ENCODE results near the gene TMEM238.
"Not testable (repeated sequence)": the region's sequence is repeated elsewhere in the genome, so short reads cannot be mapped to it uniquely, and the experiment has no call there.

Gene TMEM238, protein sequence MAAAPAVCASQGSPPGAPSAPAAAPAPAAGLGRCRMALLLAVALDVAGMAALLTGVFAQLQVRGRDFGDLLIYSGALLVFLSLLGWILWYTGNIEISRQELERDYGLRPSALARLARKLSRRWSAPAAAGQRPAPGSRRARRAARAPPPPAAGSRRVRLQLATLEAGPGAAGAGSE

DNA sequence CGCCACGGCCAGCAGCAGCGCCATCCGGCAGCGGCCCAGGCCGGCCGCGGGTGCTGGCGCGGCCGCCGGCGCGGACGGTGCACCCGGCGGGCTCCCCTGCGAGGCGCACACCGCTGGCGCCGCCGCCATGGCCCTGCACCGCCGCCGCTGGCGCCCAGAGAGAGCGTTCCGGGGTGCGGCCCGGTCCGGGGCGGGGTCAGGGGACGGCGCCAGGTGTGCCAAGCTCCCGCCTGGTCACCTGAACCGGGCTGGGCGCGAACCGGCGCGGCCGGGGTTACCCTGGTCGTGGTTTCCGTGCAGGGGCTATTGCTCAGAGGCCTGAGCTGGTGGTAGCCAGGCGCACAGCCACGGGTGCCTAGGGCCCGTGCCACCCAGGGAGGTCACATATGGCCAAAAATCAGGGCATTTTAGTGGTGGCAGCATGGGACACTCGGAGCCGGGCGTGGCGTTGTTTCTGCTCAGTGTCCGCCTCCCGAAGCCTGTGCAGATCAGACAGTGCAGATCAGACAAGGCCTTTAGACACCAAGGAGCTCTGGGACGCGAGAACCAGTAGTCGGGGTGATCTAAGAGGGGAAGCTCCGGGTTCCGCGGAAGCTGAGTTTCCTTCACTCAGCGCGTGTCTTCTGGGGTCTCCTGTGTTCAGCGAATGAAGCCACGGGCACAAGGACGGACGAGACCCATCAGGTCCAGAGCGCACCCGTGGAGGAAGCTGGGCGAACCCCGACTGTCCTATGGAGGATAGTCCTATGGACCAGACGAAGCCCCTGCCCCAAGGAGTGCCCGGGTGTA, at the start of gene TMEM238:
TSS of gene TMEM238 (minus strand) at position 162 of the 789 bp plus-strand sequence. CDS start at position 129, 33 bp downstream.
- DNase-seq (ENCODE audit: low read depth): no peak

- no peak for DNase-seq (ENCODE audit: low read depth)
Observed at GRCh38 chr19:55433292-55433691, 49.2 kb upstream of the TMEM238 start.

DNA sequence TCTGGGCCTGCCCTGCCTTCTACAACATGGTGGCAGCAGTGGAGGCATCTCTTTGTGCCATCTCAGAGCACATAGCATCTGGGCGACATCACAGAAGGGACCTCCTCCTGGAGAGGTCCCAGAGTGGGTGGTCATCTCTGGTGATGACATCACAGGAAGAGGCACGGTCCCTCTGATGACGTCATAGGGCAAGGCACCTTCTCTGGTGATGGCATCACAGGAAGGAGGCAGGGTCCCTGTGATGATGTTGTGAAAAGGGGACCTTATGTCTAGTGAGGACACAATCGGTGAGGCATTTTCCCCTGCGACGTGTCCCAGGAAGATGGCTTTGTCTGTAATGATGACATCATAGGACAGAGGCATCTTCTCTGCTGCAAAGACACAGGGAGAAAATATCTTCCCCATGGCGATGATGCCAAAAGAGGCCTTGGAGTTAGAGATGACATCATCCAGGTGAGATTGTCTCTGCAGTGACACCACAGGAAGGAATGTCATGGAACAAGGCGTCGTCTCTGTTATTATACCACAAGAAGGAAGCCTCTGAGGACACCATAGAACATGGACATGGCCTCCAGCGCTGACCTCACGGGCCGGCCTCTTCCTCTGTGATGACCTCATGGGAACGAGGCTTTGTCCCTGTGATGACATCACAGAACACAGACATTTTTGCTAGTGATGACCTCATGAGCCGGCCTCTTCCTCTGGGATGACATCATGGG, 48.3 kb upstream of the TMEM238 start:
- DNase-seq (ENCODE audit: low read depth): no peak

GRCh38 chr19:55431183-55431582, 47.1 kb upstream of the TMEM238 start:
- no peak for DNase-seq (ENCODE audit: low read depth)

GRCh38 chr19:55426042-55426441, 42.0 kb upstream of the TMEM238 start:
- no peak for DNase-seq (ENCODE audit: low read depth)

- DNase-seq (ENCODE audit: low read depth): no peak
Observed at GRCh38 chr19:55424518-55424917, 40.4 kb upstream of the TMEM238 start.

- no peak for DNase-seq (ENCODE audit: low read depth)
Observed at GRCh38 chr19:55423225-55424005, 39.3 kb upstream of the TMEM238 start.

DNA sequence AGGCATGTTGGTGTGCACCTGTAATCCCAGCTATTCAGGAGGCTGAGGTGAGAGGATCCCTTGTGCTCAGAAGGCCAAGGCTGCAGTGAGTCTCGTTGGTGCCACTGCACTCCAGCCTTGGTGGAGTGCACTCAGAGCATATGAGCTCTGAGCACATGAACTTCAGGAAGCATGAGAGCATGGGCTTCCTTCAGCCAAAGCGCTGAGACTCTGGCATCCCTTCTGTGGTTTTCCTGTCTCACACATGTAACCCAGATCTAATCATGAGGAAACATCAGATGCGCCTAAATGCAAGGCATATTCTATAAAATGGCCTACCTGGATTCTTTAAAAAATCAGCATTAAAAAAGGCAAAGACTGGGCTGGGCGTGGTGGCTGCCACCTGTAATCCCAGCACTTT, 37.2 kb upstream of the TMEM238 start:
- not testable (repeated sequence) for DNase-seq (ENCODE audit: low read depth)

DNA sequence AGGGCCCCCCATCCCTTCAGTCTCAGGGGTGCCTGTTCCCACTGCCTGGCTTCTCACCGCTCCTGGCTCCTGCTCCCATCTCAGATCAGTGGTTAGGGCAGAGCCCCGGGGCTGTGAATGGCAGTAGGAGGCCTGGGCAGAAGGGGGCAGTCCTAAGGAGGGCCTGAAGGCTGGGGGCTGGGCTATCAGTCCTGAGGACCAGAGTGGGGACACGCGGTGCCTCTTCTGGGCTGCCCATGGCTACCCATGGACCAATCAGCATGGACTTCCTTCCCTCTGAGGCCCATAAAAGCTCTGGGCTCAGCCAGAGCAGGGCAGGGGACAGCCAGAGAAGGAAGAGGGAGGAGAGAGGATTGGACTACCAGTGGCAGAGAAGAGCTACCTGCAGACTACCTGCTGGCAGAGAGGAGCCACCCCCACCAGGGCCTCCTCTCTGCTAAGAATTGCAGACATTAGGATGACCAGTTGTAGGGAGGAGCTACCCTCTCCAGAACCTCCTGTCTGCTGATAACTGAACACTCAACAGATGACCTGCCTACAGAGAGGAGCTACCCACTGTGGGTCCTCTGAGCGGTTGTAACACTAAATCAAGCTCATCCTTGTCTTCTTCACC, 35.6 kb upstream of the TMEM238 start:
- no peak for DNase-seq (ENCODE audit: low read depth)

GRCh38 chr19:55419103-55419502, 35.0 kb upstream of the TMEM238 start:
- DNase-seq (ENCODE audit: low read depth): no peak

DNA sequence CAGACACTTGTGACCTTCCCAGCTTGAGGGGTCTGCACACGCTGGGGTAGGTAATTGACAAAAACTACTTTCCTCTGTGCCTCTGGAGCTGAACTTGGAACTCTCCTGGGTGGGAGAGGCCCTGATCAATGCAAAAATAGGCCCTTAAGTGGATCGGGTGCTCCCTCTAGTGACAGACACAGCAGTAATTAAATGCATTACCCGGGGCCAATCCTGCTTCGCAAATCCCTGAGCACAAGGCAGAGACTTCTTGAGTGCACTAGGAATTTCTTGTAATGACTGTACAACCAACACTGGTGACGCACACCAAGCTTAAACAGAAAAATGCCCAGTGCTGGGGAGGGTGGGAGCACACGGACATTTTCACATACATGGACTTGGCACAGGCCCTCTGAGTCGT, 34.1 kb upstream of the TMEM238 start:
- DNase-seq (ENCODE audit: low read depth): peak; percentile 44

- DNase-seq (ENCODE audit: low read depth): no peak
Observed at GRCh38 chr19:55410168-55410567, 26.1 kb upstream of the TMEM238 start.

DNA sequence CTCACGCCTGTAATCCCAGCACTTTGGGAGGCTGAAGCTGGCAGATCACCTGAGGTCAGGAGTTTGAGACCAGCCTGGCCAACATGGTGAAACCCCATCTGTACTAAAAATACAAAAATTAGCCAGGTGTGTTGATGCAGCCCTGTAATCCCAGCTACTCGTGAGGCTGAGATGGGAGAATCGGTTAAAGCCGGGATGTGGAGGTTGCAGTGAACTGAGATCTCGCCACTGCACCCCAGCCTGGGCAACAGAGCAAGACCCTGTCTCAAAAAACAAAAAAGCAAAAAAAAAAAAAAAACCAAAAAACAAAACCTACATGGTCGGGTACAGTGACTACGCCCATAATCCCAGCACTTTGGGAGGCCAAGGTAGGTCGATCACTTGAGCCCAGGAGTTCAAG, 25.1 kb upstream of the TMEM238 start:
- DNase-seq (ENCODE audit: low read depth): not testable (repeated sequence)

DNA sequence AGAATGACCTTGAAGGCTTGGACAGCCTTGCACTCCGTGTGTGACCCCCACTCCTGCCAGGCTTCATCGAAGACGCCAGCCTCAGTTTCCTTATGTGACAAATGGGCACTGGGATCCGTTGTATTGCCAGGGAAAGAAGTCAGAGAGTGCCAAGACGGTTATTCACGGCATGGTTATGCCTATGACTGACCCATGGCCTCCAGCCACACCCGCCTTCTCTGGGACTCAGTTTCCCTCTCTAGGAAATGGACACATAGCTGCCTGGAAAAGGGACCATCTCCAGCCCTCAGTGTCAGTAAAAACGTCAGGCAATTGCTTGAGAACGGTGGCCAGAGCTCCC, 24.4 kb upstream of the TMEM238 start:
- no peak for DNase-seq (ENCODE audit: low read depth)

DNA sequence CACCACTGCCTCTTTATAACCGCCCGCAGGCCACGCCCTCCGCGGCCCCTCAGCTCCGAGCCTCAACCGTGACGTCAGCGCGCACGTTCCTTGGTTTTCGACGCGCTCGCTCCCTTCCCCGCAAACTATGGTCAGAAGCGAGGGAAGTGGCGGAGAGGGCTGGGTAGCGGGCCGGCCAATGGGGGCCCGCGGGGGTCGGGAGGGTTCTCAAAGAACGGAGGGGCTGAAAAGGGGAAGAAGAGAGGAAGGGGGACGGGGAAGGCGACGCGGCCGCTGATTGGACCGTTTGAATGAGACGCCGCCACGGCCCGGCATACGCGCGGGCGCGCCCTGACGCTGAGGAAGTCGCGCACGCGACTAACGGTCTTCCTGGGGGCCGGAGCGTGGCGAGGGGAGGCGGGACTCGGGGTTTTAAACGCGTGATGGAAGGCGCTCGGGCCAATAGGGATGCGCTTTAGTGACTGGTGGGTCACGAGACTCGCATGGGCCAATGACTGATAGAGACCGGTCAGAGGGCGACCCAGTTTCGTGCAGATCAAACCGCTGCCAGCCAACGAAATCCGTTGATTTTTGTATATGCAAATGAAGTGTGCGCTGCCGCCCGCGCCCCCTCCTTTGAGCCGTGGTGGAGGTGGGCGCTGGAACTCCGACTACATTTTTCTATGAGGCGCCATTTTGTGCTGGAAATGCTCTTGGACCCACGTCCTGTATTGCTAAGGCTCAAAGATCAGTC, 23.9 kb upstream of the TMEM238 start:
- DNase-seq (ENCODE audit: low read depth): peak; percentile 97

- not testable (repeated sequence) for DNase-seq (ENCODE audit: low read depth)
Observed at GRCh38 chr19:55407550-55407799, 23.4 kb upstream of the TMEM238 start, which contains the start of gene UBE2S. TSS of gene UBE2S (minus strand) at chr19:55407788. CDS start at chr19:55407589, 199 bp downstream.

DNA sequence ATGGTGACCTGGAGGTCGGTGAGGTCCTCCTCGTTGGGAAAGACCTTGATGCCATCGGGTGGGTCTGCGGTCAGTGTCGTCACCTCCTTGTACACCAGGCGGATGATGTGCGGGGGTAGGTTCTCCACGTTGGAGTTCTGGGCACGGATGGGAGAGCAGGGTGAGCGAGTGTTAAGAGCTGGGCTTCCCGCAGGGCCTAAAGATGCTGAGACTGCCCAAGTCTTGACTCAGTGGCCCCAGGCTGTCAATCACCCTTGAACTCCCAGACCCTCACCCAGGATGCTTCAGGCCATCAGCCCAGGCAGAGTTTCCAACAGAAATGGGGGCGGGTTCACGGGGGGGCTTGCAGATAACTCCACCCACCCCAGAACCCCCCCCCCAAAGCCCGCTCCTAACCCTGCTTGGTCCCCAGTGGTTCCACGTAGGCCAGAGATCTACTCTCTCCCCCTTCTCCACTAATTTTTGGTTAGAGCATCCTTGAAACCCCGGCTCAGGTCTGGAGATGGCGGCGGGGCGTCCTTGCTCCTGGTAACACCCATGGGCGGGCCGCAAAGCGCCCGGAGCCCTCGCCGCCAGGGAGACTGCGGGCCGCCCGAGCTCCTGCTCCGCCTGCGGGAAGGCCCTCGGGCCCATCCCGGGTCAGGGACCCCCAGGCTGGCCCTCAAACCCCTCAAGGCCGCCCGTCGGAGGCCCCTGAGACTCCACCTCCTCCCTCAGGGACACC, 22.9 kb upstream of the TMEM238 start:
- no peak for DNase-seq (ENCODE audit: low read depth)

GRCh38 chr19:55406091-55406825, 22.2 kb upstream of the TMEM238 start:
- DNase-seq (ENCODE audit: low read depth): no peak

GRCh38 chr19:55405638-55406037, 21.5 kb upstream of the TMEM238 start:
- no peak for DNase-seq (ENCODE audit: low read depth)

DNA sequence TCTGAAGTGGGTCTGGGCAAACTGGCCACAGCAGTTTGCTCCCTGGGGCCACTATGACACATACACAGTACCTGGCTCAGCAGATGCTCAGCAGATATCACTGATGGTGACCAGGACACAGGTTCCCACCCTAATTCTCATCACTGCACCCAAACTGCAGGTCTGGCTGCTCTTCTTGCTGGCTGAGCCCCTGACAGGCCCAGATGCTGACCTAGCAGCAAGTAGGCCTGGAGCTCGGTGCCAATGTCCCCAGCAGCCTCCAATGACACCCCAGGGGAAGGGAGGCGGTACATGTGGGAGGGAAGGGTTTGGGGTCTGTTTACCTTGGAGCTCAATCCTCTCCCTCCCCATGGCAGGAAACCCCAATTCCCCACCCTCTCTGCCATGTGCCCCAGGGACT, 18.4 kb upstream of the TMEM238 start:
- no peak for DNase-seq (ENCODE audit: low read depth)
